ENCODE measurements around the gene CALML4. TPM values are rescaled to one million over a fixed set of nuclear protein-coding genes. Genes with fewer than 3 reads are reported as not detected.
"Not testable (repeated sequence)": the region's sequence is repeated elsewhere in the genome, so short reads cannot be mapped to it uniquely, and the experiment has no call there.

The CALML4 gene
- total RNA-seq, 2 donors from 2014 or later = 3.3 to 12.7 TPM

DNA sequence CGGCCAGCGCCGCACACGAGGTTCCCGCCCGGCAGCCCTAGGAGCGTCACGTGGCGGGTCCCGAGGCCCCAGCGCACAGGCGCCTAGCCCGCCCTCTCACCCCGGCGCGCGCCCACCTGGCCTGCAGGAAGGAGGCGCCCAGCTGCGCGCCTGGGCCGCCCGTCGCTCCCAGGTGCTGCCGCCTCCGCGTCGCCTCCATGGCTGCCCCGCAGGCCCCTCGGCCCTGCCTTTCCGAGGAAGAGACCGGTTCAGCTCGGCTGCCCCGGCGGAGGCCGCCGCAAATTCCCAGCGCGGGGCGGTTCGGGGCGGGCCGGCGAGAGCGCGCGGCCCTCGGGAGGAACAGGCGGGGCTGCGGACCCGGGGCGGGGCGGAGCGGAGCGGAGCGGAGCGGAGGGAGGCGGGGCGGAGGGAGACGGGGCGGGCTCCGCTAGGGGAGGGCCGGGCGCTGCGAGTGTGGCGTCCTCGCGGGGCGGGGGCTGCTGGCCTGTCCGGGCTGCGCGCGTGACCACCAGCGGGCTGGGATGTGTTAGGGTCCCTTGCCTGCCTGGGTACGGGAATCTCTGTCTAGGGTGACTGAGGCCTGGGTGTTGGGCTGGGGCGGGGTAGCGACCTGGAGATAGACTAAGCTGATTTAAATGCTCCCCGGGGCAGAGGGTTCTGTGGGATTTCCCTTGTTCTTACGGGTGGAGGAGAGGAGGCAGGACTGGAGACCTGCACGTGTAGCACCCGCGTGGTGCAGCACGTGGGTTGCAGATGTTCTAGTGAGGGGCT is 24.4 kb upstream of the CALML4 start, which contains the start of gene CLN6:
TSS of gene CLN6 (minus strand) at position 343 of the 771 bp plus-strand sequence. CDS start at position 199, 144 bp downstream.
- WGBS, 2 donors = 0 to 1% methylated on average over 11 to 65 of the region's 82 CpGs
- Histone ChIP-seq H3K27me3 (no peaks in the 10 kb centered on the region), H3K4me3 (peak within 1 kb of the TSS; percentile 63 to 88), H3K9me3 (no peaks in the 10 kb centered on the region), H3K36me3 (replicated peaks in 1 of 2; ENCODE audit: insufficient read depth in 1 of 2, low read depth in 2 of 2) (no peaks in the 10 kb centered on the region), H3K27ac (peak within 1 kb of the TSS; percentile 67 to 94 (median 86)), H3K4me1 (peaks cover 19% of the 10 kb centered on the region)
- ATAC-seq (peak; percentile 97), DNase-seq (peak; percentile 79 to 86 (median 80))
- TF ChIP-seq, protein P1, sequence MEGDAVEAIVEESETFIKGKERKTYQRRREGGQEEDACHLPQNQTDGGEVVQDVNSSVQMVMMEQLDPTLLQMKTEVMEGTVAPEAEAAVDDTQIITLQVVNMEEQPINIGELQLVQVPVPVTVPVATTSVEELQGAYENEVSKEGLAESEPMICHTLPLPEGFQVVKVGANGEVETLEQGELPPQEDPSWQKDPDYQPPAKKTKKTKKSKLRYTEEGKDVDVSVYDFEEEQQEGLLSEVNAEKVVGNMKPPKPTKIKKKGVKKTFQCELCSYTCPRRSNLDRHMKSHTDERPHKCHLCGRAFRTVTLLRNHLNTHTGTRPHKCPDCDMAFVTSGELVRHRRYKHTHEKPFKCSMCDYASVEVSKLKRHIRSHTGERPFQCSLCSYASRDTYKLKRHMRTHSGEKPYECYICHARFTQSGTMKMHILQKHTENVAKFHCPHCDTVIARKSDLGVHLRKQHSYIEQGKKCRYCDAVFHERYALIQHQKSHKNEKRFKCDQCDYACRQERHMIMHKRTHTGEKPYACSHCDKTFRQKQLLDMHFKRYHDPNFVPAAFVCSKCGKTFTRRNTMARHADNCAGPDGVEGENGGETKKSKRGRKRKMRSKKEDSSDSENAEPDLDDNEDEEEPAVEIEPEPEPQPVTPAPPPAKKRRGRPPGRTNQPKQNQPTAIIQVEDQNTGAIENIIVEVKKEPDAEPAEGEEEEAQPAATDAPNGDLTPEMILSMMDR (IDR thresholded peaks at IDR 0.05) = no peak
- peak; percentile 26 to 50 (median 46) for TF ChIP-seq POLR2A (IDR thresholded peaks at IDR 0.05)
- intact Hi-C loops (cut with DNase I) = no loop called here

DNA sequence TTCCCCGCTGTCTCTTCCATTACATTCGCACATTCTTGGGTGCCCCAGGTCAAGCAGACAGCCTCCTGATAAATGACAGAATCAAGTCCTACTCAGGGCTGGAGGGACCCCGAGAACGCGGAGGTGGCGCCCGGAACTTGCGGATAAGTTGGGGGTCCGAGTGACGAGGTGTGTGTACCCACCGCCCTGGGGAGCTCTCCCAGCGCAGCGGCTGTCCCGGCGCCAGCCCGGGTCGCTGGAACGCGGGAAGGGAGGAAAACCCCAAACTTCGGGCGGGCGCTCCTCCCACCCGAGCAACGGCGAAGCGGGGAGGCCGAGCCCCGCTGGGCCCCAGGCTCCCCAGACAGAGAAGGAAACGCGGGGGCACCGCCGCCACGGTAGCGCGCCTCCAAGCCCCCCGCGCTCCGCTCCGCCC is 23.8 kb upstream of the CALML4 start:
- H3K4me3 ChIP-seq = peak overlapping the region; percentile 63 to 88
- H3K9me3 ChIP-seq = no peaks in the 10 kb centered on the region
- H3K36me3 ChIP-seq (replicated peaks in 1 of 2; ENCODE audit: insufficient read depth in 1 of 2, low read depth in 2 of 2) = no peaks in the 10 kb centered on the region
- WGBS, 2 donors = 0% methylated on average over 6 to 25 of the region's 39 CpGs
- H3K27ac ChIP-seq = peak overlapping the region; percentile 67 to 94 (median 86)
- DNase-seq (no peak), ATAC-seq (no peak)
- peaks cover 19% of the 10 kb centered on the region for H3K4me1 ChIP-seq
- intact Hi-C loops (cut with DNase I) = no loop called here
- TF ChIP-seq, protein P1 (IDR thresholded peaks at IDR 0.05) = no peak
- no peak for TF ChIP-seq POLR2A (IDR thresholded peaks at IDR 0.05)
- no peaks in the 10 kb centered on the region for H3K27me3 ChIP-seq

DNA sequence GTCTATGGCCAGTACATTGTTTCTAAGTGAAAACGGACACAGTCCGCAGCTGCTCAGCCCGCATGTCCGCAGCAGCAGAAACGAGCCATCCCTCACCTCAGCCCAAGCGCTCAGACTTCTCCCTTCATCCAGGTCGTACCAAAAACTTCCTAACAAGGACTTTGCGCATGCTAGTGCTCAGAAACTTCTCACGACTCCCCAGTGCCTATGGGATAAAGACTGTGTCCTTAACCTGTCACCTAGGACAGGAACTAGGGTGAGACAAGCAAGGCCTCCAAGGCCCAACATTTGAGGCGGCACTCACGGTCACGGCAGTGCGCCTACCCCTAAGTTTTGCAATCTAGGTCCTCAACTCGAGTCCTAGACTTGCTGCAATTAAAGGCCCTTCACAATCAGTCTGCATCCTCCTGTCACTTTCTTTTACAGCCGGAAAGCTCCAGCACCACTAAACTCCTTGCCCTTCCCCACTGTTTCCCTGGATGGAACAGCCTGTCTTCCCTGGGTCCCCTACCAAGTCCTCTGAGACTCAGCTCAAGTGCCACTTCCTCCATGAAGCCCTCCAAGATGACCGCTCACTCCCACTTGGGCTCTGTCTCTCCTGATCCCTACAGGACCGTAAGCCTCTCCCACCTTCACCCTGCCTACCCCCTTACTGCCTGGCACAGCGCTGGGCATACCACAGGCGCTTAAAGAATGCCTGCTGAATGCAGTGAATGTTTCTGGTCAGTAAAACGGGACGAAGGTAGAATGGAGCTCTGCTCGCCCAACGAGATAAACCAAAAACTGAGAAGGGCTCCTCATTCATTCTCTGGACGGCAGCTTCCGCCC is 23.2 kb upstream of the CALML4 start:
- peaks cover 19% of the 10 kb centered on the region for H3K4me1 ChIP-seq
- whole genome bisulfite sequencing, 2 donors = 35 to 37% methylated on average over 17 to 25 of the region's 25 CpGs
- intact Hi-C loops (cut with DNase I) = no loop called here
- no peak for TF ChIP-seq POLR2A (IDR thresholded peaks at IDR 0.05)
- TF ChIP-seq, protein P1 (IDR thresholded peaks at IDR 0.05) = no peak
- H3K4me3 ChIP-seq = peak overlapping the region; percentile 63 to 88
- peak overlapping the region in 1 of 4 donors; percentile 89 for H3K27ac ChIP-seq
- no peaks in the 10 kb centered on the region for H3K36me3 ChIP-seq (replicated peaks in 1 of 2; ENCODE audit: insufficient read depth in 1 of 2, low read depth in 2 of 2)
- DNase-seq (no peak), ATAC-seq (no peak)
- H3K27me3 ChIP-seq = no peaks in the 10 kb centered on the region
- H3K9me3 ChIP-seq = no peaks in the 10 kb centered on the region

DNA sequence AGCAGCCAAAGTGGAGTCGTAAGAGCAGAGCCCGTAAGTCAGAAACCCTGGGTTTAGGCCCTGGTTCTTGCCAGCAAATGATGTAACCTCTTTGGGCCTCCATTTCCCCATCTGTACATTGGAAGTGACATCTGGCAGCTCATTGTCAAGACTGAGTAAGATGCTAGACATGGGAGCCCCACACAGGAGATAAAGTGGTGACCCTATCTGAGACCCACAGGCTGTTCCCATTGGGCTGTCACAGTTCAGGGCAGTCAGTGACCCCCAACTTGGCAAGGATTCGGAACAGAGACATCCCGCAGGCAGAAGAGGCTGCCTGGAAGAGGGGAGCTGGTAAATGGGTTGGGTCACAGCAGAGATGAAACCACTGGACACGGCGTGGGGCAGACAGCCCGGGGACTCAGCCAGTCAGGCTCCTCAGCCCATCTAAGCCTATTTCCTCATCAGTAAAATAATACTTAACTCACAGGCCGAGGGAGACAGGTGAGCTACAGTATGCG is 22.6 kb upstream of the CALML4 start:
- Histone ChIP-seq H3K36me3 (replicated peaks in 1 of 2; ENCODE audit: insufficient read depth in 1 of 2, low read depth in 2 of 2) (no peaks in the 10 kb centered on the region), H3K27ac (no peak overlapping the region), H3K27me3 (no peaks in the 10 kb centered on the region), H3K4me1 (peaks cover 19% of the 10 kb centered on the region), H3K9me3 (no peaks in the 10 kb centered on the region), H3K4me3 (no peak overlapping the region)
- DNase-seq (no peak), ATAC-seq (no peak)
- intact Hi-C loops (cut with DNase I) = no loop called here
- TF ChIP-seq POLR2A (IDR thresholded peaks at IDR 0.05) = no peak
- TF ChIP-seq, protein P1 (IDR thresholded peaks at IDR 0.05) = no peak
- WGBS, 2 donors = 83 to 94% methylated on average over 7 to 9 of the region's 9 CpGs

DNA sequence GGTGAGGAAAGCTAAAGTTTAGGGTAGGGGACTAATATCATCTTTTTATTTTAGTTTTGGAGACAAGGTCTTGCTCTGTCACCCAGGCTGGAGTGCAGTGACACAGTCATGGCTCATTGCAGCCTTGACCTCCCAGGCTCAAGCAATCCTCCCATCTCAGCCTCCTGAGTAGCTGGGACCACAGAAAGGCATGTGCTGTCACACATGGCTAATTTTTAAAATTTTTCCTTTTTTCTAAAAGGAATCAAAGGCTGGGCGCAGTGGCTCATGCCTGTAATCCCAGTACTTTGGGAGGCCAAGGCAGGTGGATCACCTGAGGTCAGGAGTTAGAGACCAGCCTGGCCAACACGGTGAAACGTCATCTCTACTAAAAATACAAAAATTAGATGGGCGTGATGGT is 20.3 kb upstream of the CALML4 start:
- 87 to 93% methylated on average over 4 of the region's 4 CpGs for WGBS, 2 donors

More for the DNA sequence above, 20.3 kb upstream of the CALML4 start:
- DNase-seq; H3K27ac ChIP-seq; H3K9me3 ChIP-seq; H3K36me3 ChIP-seq (replicated peaks in 1 of 2; ENCODE audit: insufficient read depth in 1 of 2, low read depth in 2 of 2); H3K27me3 ChIP-seq; H3K4me3 ChIP-seq; ATAC-seq; intact Hi-C loops (cut with DNase I): not testable (repeated sequence)
- H3K4me1 ChIP-seq = peaks cover 18% of the 10 kb centered on the region

Data from body of pancreas (tissue), 4 donors.